ENCODE results near the gene FOXP2. TPM values are rescaled to one million over a fixed set of nuclear protein-coding genes. Genes with fewer than 3 reads are reported as not detected.

FOXP2 gene
- total RNA-seq, 4 donors from 2014 or later: 42.3 to 83.7 (median 50.7) TPM

DNA sequence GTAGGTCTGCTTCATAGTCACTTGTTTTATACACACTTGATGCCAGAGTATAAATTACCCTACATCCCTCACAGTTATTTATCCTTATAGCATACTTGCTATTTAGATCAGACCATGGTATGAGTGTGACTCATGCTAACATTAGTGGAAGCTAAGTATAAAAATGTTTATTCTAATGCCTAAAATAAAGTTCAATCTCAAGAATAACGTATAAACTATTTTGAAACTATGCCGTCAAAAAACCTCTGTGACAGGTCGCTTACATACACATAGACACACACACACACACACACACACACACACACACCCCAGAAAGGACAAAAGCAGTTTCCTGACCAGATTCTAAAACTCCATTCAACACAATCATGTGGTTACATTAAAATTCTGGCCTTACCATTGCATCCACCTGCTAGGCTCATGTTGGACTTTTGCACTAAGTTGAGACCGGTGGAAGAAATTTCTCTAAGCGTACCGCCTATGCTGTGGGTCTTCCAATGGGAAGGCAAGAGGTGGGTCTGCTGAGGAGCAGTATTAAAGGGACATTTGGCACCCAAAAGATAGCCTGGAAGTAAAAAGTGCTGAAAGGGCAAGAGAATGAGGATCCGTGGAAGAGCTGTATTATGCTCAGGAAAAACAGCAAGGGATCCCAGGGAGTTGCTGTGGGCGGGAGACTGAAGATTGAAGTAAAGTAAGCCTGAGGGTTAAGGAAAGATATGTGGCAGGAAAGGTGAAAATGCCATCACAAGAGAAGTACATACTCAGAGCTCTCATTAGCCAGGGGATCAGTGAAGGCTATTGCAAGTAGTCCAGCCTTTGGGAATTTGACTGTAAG is 5.0 kb downstream of the FOXP2 start:
- H3K27ac ChIP-seq: peak overlapping the region; percentile 77 to 98 (median 82)
- peaks cover 3 to 46% (median 5%) of the 10 kb centered on the region in 3 donors for H3K4me1 ChIP-seq
- no peaks in the 10 kb centered on the region for H3K36me3 ChIP-seq
- H3K9me3 ChIP-seq: no peaks in the 10 kb centered on the region
- peak; percentile 16 for ATAC-seq
- TF ChIP-seq POLR2A (IDR thresholded peaks at IDR 0.05) (no peak), POLR2AphosphoS5 (IDR thresholded peaks at IDR 0.05) (no peak), EP300 (IDR thresholded peaks at IDR 0.05) (no peak)
- TF ChIP-seq, protein P1, sequence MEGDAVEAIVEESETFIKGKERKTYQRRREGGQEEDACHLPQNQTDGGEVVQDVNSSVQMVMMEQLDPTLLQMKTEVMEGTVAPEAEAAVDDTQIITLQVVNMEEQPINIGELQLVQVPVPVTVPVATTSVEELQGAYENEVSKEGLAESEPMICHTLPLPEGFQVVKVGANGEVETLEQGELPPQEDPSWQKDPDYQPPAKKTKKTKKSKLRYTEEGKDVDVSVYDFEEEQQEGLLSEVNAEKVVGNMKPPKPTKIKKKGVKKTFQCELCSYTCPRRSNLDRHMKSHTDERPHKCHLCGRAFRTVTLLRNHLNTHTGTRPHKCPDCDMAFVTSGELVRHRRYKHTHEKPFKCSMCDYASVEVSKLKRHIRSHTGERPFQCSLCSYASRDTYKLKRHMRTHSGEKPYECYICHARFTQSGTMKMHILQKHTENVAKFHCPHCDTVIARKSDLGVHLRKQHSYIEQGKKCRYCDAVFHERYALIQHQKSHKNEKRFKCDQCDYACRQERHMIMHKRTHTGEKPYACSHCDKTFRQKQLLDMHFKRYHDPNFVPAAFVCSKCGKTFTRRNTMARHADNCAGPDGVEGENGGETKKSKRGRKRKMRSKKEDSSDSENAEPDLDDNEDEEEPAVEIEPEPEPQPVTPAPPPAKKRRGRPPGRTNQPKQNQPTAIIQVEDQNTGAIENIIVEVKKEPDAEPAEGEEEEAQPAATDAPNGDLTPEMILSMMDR (IDR thresholded peaks at IDR 0.05): no peak
- H3K27me3 ChIP-seq: no peaks in the 10 kb centered on the region
- WGBS, 2 donors (ENCODE audit: low coverage in 1 of 2): 12 to 28% methylated on average over 6 to 8 of the region's 8 CpGs
- peak overlapping the region; percentile 45 to 60 for H3K4me3 ChIP-seq

DNA sequence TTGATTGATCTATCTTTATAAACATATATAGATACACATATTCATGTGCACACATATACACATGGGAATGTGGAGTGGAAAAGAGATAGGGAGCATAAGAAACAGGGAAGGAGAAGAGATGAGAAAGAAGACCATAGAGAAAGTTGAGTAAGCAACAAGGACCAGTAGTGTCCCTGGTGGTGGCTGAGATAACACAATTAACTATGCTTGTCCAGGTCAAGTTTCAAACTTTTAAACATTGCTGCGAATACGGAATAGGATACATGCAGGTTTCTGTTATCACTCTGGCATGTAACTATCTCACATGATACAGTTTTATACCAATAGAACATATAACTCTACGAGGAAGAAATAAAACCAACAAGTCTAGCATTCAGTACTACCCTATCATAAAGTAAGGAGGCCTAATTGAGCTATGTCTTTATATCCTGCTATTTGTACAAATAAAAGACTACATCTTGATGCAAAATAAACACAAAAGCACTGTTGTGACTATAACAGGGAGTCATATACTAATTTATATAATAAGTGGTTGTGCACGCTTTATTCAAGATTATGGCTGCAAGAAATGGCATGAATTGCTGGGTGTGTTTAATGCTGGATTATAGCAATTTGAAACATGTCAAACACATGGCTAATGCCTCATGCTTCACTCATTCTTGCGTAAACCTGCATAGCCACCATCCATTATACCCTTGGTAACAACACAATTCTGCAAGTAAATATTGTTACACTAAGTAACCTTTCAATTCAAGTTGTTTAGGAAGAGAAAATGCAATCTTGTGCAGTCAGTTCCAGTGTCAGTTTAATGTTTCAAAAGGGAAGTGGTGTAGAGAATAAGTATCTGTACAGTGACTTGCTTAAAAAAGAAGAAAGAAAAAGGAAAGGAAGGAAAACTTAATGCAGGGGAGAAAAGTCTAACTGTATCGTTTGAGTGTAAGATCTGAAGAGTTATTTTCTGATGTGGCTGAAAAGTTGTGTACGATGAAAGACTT is 8.2 kb downstream of the FOXP2 start:
- TF ChIP-seq, protein P1 (IDR thresholded peaks at IDR 0.05): peak in 3 of 4 experiments; percentile 35 to 53 (median 44)
- no peak for TF ChIP-seq EP300 (IDR thresholded peaks at IDR 0.05)
- Histone ChIP-seq H3K4me1 (peaks cover 3 to 73% (median 5%) of the 10 kb centered on the region in 3 donors), H3K27me3 (no peaks in the 10 kb centered on the region), H3K4me3 (no peak overlapping the region), H3K27ac (peak overlapping the region; percentile 27 to 79 (median 46)), H3K36me3 (no peaks in the 10 kb centered on the region), H3K9me3 (no peaks in the 10 kb centered on the region)
- ATAC-seq: peak; percentile 32
- 41 to 59% methylated on average over 7 of the region's 7 CpGs for WGBS, 2 donors (ENCODE audit: low coverage in 1 of 2)

DNA sequence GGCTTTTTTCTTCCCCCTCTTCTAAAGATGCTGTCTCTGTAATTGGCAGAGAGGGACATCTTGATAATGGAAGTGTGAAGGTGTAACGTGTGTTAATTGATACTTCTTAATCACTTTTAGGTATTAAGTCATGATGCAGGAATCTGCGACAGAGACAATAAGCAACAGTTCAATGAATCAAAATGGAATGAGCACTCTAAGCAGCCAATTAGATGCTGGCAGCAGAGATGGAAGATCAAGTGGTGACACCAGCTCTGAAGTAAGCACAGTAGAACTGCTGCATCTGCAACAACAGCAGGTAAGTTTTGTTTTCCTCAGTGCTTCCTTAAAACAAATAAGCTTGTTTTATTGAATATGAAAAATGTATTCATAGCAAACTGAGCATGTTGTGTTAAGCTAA is 11.8 kb downstream of the FOXP2 start:
- 60 to 78% methylated on average over 2 of the region's 2 CpGs for WGBS, 2 donors (ENCODE audit: low coverage in 1 of 2)
- TF ChIP-seq EP300 (IDR thresholded peaks at IDR 0.05): no peak
- TF ChIP-seq POLR2AphosphoS5 (IDR thresholded peaks at IDR 0.05): no peak
- TF ChIP-seq POLR2A (IDR thresholded peaks at IDR 0.05): no peak
- Histone ChIP-seq H3K4me1 (peaks cover 0 to 78% (median 5%) of the 10 kb centered on the region in 3 donors), H3K27me3 (no peaks in the 10 kb centered on the region), H3K4me3 (no peak overlapping the region), H3K27ac (no peak overlapping the region), H3K9me3 (no peaks in the 10 kb centered on the region), H3K36me3 (no peaks in the 10 kb centered on the region)
- ATAC-seq: no peak

DNA sequence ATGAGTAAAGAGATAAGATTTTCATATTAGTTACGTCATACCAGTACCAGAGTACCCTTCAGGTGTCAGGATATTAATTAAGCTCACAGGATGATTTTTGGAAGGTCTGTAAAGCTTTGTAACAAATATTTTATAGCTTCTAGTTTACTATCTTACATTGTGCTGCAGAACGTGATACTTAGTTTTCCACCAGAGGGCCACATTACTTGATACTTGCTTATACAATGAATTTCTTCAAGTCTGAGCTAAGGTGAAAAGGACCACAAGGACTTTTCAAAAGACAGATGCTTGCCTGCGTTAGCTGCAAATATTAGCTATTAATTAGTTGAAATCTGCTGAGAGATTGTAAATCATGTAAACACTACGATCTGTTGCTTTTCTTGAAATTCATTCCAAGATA is 12.2 kb downstream of the FOXP2 start:
- no peak overlapping the region for H3K4me3 ChIP-seq
- no peak overlapping the region for H3K27ac ChIP-seq
- H3K36me3 ChIP-seq: no peaks in the 10 kb centered on the region
- no peak for ATAC-seq
- no peaks in the 10 kb centered on the region for H3K9me3 ChIP-seq
- peaks cover 0 to 78% (median 3%) of the 10 kb centered on the region in 3 donors for H3K4me1 ChIP-seq
- TF ChIP-seq EP300 (IDR thresholded peaks at IDR 0.05): no peak
- TF ChIP-seq, protein P1 (IDR thresholded peaks at IDR 0.05): peak; percentile 32 to 53 (median 46)
- no peaks in the 10 kb centered on the region for H3K27me3 ChIP-seq
- WGBS, 2 donors (ENCODE audit: low coverage in 1 of 2): 31 to 42% methylated on average over 4 of the region's 4 CpGs

DNA sequence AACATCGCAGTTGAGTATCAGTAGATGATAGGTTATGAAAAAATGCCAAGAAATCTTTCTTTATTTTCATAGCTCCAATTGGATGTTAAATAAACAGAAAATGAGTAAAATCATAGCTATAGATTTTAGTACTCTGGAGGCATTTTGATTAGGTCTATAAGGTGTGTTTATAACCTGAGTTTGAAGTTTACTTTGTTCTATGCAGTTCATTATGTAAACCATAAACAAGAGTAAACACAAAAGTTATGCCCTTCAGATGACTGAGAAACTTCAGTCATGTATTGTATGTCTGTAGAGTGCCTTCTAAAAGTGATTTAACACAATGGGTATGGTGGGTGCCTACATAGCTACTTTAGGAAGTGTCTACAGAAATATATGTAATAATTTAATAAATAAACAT is 13.6 kb downstream of the FOXP2 start:
- no peaks in the 10 kb centered on the region for H3K9me3 ChIP-seq
- H3K27me3 ChIP-seq: no peaks in the 10 kb centered on the region
- no peak overlapping the region for H3K4me3 ChIP-seq
- H3K27ac ChIP-seq: no peak overlapping the region
- TF ChIP-seq POLR2AphosphoS5 (IDR thresholded peaks at IDR 0.05) (no peak), EP300 (IDR thresholded peaks at IDR 0.05) (no peak), POLR2A (IDR thresholded peaks at IDR 0.05) (no peak)
- TF ChIP-seq, protein P1 (IDR thresholded peaks at IDR 0.05): no peak
- peaks cover 0 to 78% (median 3%) of the 10 kb centered on the region in 3 donors for H3K4me1 ChIP-seq
- H3K36me3 ChIP-seq: no peaks in the 10 kb centered on the region
- 80 to 100% methylated on average over 1 of the region's 1 CpG for WGBS, 2 donors (ENCODE audit: low coverage in 1 of 2)
- ATAC-seq: no peak

All from gastroesophageal sphincter (tissue), 4 donors.